Calu3 (cell line): ENCODE data around the gene PRKAG2. TPM values are rescaled to one million over a fixed set of nuclear protein-coding genes. Genes with fewer than 3 reads are reported as not detected.
"Not testable (repeated sequence)": the region's sequence is repeated elsewhere in the genome, so short reads cannot be mapped to it uniquely, and the experiment has no call there.

ENCODE experiments used
- BruUV-seq: library from RNA; stranded (reverse); fragments of 400-500 nt; replicated peaks from 2 replicates; lab custom pipeline; 2021; lab: Mats Ljungman, UMichigan
- CTCF ChIA-PET: fragments of 300-600 bp; sonication (Branson Sonifier 250); formaldehyde crosslinking; loops from one replicate; lab custom pipeline; 2022; ENCODE audit warnings: antibody characterized with exemption; lab: Charles Lee
- DNase-seq: peaks from one replicate; pipeline ENCODE4 v3.0.0; 2022
- H3K27ac Mint-ChIP-seq: one replicate; pipeline ENCODE4 v1.8.0; 2022; ENCODE audit warnings: mixed read lengths; ENCODE audit not compliant: unreplicated experiment
- H3K27me3 Mint-ChIP-seq: one replicate; pipeline ENCODE4 v1.8.0; 2022; ENCODE audit warnings: mixed read lengths; ENCODE audit not compliant: unreplicated experiment
- H3K36me3 Mint-ChIP-seq: one replicate; pipeline ENCODE4 v1.8.0; 2022; ENCODE audit warnings: mild to moderate bottlenecking, moderate library complexity, mixed read lengths; ENCODE audit not compliant: insufficient read depth, unreplicated experiment
- H3K4me1 Mint-ChIP-seq: one replicate; pipeline ENCODE4 v1.8.0; 2022; ENCODE audit warnings: mild to moderate bottlenecking, low read depth, mixed read lengths; ENCODE audit not compliant: unreplicated experiment
- H3K4me3 Mint-ChIP-seq: one replicate; pipeline ENCODE4 v1.8.0; 2022; ENCODE audit warnings: mild to moderate bottlenecking, low read depth, moderate library complexity, mixed read lengths; ENCODE audit not compliant: unreplicated experiment
- H3K9me3 Mint-ChIP-seq: one replicate; pipeline ENCODE4 v1.8.0; 2022; ENCODE audit warnings: low read depth, mixed read lengths; ENCODE audit not compliant: unreplicated experiment
- CTCF ChIP-seq: fragments of 200-600 bp; IDR thresholded peaks from one replicate; pipeline ENCODE4 v1.8.0; 2022; ENCODE audit warnings: antibody characterized with exemption; ENCODE audit not compliant: unreplicated experiment
- intact Hi-C: fragments of 100-400 bp; cut with micrococcal nuclease; formaldehyde crosslinking; loops from one replicate; pipeline ENCODE4 v1.10.0; 2022; ENCODE audit not compliant: unreplicated experiment
- total RNA-seq: library from RNA; stranded (reverse); gene quantifications from 2 replicates; pipeline ENCODE4 v1.2.3, GENCODE V29; 2022

The PRKAG2 gene
- total RNA-seq, 1 experiment from 2014 or later = 22.4 TPM

GRCh38 chr7:151541709-151542499 lies 335.0 kb downstream of the PRKAG2 start:
- Mint-ChIP-seq H3K9me3 (no peaks in the 10 kb centered on the region), H3K4me3 (no peak overlapping the region), H3K27me3 (peaks cover 45% of the 10 kb centered on the region), H3K36me3 (no peaks in the 10 kb centered on the region), H3K27ac (no peak overlapping the region), H3K4me1 (no peaks in the 10 kb centered on the region)
- no peak for TF ChIP-seq CTCF
- BruUV-seq = no TSS peak
- CTCF ChIA-PET = no interaction called here
- intact Hi-C loops = no loop called here
- no peak for DNase-seq

GRCh38 chr7:151540146-151540545 lies 336.8 kb downstream of the PRKAG2 start:
- CTCF ChIA-PET = no interaction called here
- Mint-ChIP-seq H3K27ac (no peak overlapping the region), H3K9me3 (peaks cover 4% of the 10 kb centered on the region), H3K4me1 (no peaks in the 10 kb centered on the region), H3K27me3 (peaks cover 47% of the 10 kb centered on the region), H3K4me3 (no peak overlapping the region), H3K36me3 (no peaks in the 10 kb centered on the region)
- no peak for DNase-seq
- no TSS peak for BruUV-seq
- TF ChIP-seq CTCF = no peak
- intact Hi-C loops = no loop called here

- peaks cover 4% of the 10 kb centered on the region for H3K9me3 Mint-ChIP-seq
- no peak for DNase-seq
- no TSS peak for BruUV-seq
- intact Hi-C loops = no loop called here
- H3K36me3 Mint-ChIP-seq = no peaks in the 10 kb centered on the region
- no peak overlapping the region for H3K4me3 Mint-ChIP-seq
- peaks cover 47% of the 10 kb centered on the region for H3K27me3 Mint-ChIP-seq
- CTCF ChIA-PET = interaction anchor here (1.1 kb wide), 1 partner anchor 12 kb away, joined by 10 read pairs; no protein-coding TSS in a partner anchor
- H3K27ac Mint-ChIP-seq = no peak overlapping the region
- TF ChIP-seq CTCF = no peak
- no peaks in the 10 kb centered on the region for H3K4me1 Mint-ChIP-seq
Observed at GRCh38 chr7:151539088-151539671, 337.7 kb downstream of the PRKAG2 start.

- BruUV-seq = no TSS peak
- intact Hi-C loops = no loop called here
Observed at GRCh38 chr7:151537818-151538561, 338.9 kb downstream of the PRKAG2 start.

GRCh38 chr7:151536178-151536577 lies 340.7 kb downstream of the PRKAG2 start:
- DNase-seq, H3K9me3 Mint-ChIP-seq, H3K4me3 Mint-ChIP-seq, BruUV-seq, H3K36me3 Mint-ChIP-seq, H3K4me1 Mint-ChIP-seq, H3K27ac Mint-ChIP-seq, CTCF ChIA-PET, intact Hi-C loops: not testable (repeated sequence)
- H3K27me3 Mint-ChIP-seq = peaks cover 47% of the 10 kb centered on the region

More at GRCh38 chr7:151537818-151538561, 338.9 kb downstream of the PRKAG2 start:
- peaks cover 47% of the 10 kb centered on the region for H3K27me3 Mint-ChIP-seq
- no peak for DNase-seq
- CTCF ChIA-PET = interaction anchor here (1.1 kb wide), 1 partner anchor 13 kb away, joined by 10 read pairs; no protein-coding TSS in a partner anchor
- H3K36me3 Mint-ChIP-seq = no peaks in the 10 kb centered on the region
- H3K4me3 Mint-ChIP-seq = no peak overlapping the region
- peaks cover 6% of the 10 kb centered on the region for H3K9me3 Mint-ChIP-seq
- H3K27ac Mint-ChIP-seq = no peak overlapping the region
- TF ChIP-seq CTCF = no peak
- H3K4me1 Mint-ChIP-seq = no peaks in the 10 kb centered on the region
